Measurements from ENCODE around the gene ZFHX3.

Gene ZFHX3

GRCh38 chr16:72814226-72814625 is 233.7 kb downstream of the ZFHX3 start:
- DNase-seq: no peak

GRCh38 chr16:72812672-72813071 is 235.3 kb downstream of the ZFHX3 start:
- DNase-seq: no peak

GRCh38 chr16:72811876-72812275 is 236.1 kb downstream of the ZFHX3 start:
- no peak for DNase-seq

GRCh38 chr16:72811188-72811720 is 236.7 kb downstream of the ZFHX3 start:
- no peak for DNase-seq

GRCh38 chr16:72810480-72810879 is 237.4 kb downstream of the ZFHX3 start:
- no peak for DNase-seq

- DNase-seq: no peak
Measured at GRCh38 chr16:72809446-72809845, 238.5 kb downstream of the ZFHX3 start.

GRCh38 chr16:72808754-72809153 is 239.2 kb downstream of the ZFHX3 start:
- no peak for DNase-seq

GRCh38 chr16:72807245-72807644 is 240.7 kb downstream of the ZFHX3 start:
- no peak for DNase-seq

- DNase-seq: no peak
Measured at GRCh38 chr16:72805486-72805885, 242.4 kb downstream of the ZFHX3 start.

- no peak for DNase-seq
Measured at GRCh38 chr16:72800524-72801161, 247.3 kb downstream of the ZFHX3 start.

- no peak for DNase-seq
Measured at GRCh38 chr16:72798264-72798663, 249.7 kb downstream of the ZFHX3 start.

GRCh38 chr16:72797621-72798020 is 250.3 kb downstream of the ZFHX3 start:
- DNase-seq: no peak

- DNase-seq: no peak
Measured at GRCh38 chr16:72796222-72796621, 251.7 kb downstream of the ZFHX3 start.

GRCh38 chr16:72794986-72795385 is 252.9 kb downstream of the ZFHX3 start:
- no peak for DNase-seq

- no peak for DNase-seq
Measured at GRCh38 chr16:72794319-72794718, 253.6 kb downstream of the ZFHX3 start.

GRCh38 chr16:72793716-72794115 is 254.2 kb downstream of the ZFHX3 start:
- no peak for DNase-seq

- DNase-seq: no peak
Measured at GRCh38 chr16:72793017-72793416, 254.9 kb downstream of the ZFHX3 start.

- no peak for DNase-seq
Measured at GRCh38 chr16:72791786-72792185, 256.1 kb downstream of the ZFHX3 start.

GRCh38 chr16:72789921-72790320 is 258.0 kb downstream of the ZFHX3 start:
- DNase-seq: no peak

- no peak for DNase-seq
Measured at GRCh38 chr16:72789465-72789864, 258.5 kb downstream of the ZFHX3 start.

GRCh38 chr16:72788269-72788809 is 259.6 kb downstream of the ZFHX3 start:
- DNase-seq: peak; percentile 7 to 15

GRCh38 chr16:72787514-72788268 is 260.2 kb downstream of the ZFHX3 start:
- DNase-seq: peak; percentile 91 to 92

GRCh38 chr16:72787130-72787513 is 260.8 kb downstream of the ZFHX3 start:
- DNase-seq: no peak

GRCh38 chr16:72786606-72787005 is 261.3 kb downstream of the ZFHX3 start:
- no peak for DNase-seq
